IPS-11a (cell line): ENCODE measurements around the gene EPHA2.

Experiments used
- H3K4me3 ChIP-seq: one replicate; pipeline ENCODE4 v1.5.1; 2013; ENCODE audit warnings: low read depth, low read length, control low read depth

The EPHA2 gene

DNA sequence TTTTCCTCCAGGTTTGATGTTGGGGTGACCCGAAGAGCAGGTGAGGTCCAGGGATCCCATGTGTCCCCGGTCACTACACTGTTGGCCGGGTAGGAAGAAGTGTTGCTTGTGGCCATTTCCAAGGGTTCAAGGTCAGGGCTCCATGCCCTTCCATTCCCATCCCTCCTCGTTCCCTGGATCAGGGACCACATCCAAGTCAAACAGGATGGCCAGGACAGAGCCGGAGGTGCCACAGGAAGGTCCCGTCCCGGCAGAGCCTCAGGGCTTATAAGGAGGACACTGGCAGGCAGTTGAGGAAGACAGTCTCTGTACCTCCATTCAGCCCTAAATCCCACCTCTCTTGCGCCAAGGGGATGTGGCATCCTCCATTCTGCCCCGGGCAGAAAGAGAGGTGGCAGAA is 60.4 kb downstream of the EPHA2 start:
- H3K4me3 ChIP-seq: no peak overlapping the region

DNA sequence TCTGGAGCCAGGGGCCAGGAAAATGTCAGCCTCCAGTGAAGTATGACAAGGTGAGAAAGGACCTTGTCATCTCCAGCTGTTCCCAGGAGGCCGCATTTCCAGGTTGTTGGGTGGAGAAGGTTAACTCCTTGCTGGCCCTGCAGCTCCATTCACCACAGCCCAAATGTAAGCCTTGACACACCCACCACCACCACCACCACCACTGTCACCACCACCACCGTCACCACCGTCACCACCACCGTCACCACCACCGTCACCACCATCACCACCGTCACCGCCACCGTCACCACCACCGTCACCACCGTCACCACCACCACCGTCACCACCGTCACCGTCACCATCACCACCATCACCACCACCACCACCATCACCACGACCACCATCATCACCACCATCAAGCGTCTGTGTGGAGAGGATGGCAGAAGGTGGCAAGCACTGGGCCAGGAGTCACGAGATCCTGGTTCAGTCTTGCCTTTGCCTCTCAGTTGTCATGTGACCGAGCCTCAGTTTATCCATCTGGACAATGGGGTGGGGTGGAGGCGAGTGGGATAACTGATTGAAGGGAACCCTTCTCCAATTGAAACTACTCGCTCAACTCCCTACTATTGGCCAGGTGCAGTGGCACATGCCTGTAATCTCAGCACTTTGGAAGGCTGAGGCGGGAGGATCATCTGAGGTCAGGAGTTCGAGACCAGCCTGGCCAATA is 61.3 kb downstream of the EPHA2 start:
- H3K4me3 ChIP-seq: no peak overlapping the region

DNA sequence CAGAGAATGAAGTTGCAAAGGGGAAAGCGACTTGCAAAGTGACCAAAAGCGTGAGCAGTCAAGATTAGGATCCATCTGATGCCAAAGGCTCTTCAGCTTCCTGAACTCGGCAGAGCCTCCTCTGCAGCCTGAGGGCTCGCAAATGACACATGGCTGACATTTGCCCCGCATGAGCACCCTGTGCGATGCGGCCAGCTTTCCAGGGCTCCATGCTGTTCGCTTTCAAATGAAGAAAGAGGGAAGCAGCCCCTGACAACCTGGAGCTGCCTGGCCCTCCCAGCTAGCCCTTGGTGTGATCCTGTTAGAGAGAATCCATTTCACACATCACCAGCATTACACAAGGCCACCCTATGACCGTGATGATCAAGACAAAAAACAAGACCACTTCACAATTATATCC is 62.3 kb downstream of the EPHA2 start:
- no peak overlapping the region for H3K4me3 ChIP-seq

DNA sequence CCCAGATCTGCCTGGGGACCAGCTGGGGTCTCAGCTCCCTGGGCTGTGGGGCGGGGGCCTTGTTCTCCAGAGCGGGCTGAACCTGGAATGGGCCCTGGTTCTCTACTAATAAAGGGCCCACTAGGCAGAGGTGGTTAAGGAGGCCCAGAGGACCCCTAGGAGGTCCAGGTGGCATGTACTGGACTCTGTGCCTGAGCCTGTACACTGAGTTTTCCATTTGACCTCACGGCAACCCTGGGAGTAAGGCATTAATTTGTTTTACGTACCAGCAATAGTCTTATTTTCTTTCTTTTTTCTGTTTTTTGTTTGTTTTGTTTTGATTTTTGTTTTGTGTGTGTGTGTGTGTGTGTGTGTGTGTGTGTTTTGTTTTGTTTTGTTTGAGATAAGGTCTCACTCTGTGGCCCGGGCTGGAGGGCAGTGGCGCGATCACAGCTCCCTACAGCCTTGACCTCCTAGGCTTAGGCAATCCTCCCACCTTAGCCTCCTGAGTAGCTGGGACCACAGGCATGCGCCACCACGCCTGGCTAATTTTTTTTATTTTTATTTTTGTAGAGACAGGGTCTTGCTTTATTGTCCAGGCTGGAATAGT is 62.9 kb downstream of the EPHA2 start:
- no peak overlapping the region for H3K4me3 ChIP-seq

DNA sequence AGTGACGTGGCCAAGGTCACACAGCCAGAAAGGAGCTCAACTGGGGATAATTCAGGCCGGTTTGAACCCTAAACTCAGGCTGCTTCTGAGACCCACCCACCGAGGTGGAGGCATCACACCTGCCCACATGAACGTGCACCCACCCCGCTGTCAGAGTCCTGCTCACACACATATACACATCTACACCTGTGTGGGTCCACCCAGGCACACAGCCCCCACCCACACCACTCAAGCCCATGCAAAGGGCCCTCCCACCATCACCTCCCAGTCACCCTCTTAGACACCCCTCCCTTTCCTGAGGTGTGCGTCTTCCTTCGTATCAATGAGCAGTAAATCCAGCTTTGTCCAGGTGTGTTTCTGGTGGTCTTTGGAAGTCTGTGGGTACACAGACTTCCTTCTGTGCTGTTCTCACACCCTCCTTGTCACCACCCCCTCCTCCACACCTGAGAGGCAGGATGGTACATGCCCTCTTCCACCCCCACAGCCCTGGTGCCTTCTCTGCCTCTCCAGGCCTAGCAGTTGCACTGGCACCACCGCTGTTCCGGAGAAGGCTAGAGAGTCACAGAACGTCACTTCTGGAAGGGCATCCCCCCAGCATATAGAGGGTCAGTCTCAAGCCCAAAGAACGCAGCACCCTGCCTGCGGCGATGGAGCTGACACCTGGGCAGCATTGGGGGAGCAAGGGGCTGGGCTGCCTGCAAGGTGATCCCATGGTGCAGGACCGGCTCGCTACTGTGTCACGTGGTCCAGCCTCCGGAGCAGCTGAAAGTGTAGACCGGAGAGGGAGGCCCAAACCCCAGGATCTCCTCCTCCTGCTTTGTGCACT is 63.6 kb downstream of the EPHA2 start:
- H3K4me3 ChIP-seq: no peak overlapping the region

DNA sequence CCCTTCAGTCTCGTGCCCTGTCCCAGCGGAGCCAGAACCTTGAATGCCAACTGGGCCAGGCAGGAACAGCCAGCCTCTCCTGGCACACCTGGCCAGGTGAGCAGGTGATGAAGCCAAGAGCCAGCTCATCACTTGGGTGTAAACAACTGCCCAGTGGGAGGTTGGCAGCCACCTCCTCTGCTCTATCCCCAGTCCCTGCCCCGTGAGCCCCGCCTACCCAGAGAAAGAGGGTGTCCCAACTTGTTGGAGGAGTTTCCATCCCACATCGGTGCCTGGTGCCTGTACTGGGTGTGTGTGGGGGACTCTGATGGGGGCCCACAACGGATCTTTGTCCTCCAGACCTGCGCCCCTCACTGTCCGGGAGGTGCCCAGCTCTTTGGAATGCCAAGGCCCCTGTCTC is 64.6 kb downstream of the EPHA2 start:
- H3K4me3 ChIP-seq: no peak overlapping the region

DNA sequence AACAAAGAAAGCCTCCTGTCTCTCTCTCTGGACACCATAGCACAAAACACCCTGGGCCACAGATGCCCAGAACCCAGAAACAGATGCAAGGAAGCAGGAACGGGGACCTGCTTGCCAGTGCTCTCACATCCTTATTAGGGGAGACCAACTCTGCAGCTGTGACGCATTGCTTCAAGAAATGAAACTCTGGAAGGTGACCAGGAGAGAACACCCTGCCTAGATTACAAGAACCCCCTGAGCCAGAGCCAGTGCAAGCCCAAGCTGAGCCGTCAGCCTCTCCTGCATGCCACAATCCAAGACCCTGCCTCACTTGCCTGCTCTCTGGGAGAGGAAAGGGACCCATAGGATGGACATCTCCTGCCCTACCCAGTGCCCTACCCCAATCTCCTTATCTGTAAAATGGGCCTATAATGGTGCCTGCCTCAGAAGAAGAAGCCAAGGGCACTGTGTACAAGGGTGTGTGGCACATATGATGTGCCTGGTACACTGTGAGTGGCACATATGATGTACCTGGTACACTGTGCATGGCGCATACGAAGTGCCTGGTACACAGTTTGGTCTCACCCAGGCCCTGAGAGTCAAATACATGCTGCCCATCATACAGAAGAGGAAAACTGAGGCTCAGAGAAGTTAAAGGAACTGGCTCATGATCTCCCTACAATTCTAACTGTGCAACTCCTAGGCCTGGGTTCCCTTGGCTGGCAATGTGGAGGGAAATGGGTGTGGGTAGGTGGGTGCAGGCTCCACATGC is 65.6 kb downstream of the EPHA2 start:
- H3K4me3 ChIP-seq: no peak overlapping the region

DNA sequence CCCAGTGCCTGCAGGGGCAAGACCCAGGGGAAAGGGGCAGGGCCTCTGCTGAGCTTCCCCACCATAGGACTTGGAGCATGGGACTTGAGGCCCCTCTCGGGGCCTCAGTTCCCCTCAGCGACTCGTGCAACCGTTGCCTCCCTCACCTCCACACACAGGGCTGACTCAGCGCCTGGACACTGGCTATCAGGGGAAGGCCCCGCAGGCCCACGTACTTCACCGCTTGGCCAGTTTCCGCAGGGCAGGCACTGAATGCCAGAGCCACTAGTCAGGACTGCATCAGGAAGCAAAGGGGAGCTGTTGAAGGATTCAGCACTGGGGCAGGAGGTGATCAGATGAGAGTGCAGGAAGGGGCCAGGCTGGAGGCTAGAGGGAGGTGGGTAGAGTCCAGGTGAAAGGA is 66.9 kb downstream of the EPHA2 start:
- no peak overlapping the region for H3K4me3 ChIP-seq

DNA sequence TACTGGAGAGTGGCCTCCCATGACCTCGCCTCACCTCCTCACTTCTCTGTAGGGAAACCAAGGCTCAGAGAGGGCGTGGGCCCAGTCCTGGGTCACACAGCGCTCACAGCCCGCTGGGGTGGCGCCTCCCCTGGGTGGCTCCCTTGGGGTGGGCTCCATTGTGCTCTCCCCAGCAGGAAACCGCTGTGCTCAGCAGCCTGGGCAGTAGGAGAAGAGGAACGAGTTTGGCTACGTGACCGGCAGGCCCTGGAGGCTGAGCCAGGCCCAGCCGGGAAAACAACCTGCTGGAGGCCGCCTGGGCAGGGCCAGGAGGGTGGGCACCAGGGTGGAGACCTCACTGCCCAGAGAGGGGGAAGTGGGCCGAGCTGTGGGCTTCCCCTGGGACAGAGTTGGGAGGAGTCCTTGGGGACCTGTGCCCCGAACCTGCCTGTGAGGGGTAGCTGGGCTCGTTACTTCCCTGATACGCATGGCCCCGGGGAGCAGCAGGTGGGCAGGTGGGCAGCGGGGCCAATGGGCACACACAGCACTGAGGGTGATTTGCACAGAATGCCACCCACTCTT is 67.4 kb downstream of the EPHA2 start:
- no peak overlapping the region for H3K4me3 ChIP-seq

DNA sequence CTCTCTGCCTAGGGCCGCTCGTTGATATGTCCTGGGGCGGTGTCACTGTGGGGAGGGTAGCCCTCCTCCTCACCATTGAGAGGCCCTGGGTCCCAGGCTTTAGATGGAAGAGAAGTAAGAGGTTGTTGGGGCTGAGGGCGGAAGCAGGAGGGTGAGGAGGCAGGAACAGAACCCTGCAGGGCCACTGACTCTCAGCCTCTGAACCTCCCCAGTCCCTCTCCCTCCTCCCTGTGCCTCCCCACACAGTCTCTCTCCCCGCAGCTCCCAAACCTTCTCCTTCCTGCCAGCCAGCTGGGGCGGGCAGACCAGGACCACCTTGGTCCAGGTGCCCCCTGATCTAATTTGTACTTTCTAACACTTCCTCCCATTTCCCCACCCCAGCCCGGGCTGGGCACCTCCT is 68.1 kb downstream of the EPHA2 start:
- no peak overlapping the region for H3K4me3 ChIP-seq

DNA sequence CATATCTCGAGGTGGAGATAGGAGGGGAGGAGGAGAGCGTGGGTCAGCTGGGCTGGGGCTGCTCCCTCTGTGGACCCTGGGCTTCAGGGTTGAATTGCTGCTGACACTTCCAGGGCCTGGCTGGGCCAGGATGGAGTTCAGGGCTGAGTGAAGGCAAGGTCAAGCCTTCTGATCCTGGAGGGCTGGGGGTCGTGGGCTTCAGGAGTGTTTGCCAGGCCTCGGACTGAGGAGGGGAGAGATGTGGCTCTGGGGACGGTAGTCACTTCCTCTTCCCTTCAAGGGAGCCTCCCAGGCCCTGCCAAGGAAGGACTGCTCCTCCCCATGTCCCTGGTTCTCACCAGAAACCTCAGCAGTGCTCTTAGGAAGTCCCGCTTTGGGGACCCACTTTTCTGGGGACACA is 70.3 kb downstream of the EPHA2 start:
- no peak overlapping the region for H3K4me3 ChIP-seq

DNA sequence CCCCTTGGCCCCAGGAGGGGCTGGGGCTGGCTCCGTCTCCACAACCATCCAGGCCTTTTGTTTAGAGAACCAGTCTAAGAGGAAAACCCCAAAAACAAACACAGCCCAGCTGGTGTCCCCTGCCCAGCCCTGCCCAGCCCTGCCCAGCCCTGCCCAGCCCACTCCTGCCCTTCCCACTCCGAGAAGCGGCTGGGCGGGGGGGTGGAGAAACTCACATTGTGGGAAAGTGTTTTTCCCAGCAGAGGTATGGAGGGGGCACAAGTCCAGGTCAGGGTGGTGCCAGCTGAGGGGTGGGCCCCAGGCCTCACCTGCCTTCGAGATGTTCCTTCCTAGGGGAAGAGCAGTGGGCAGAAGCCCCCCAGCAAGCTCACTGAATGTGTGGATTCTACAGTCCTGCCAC is 72.4 kb downstream of the EPHA2 start:
- H3K4me3 ChIP-seq: no peak overlapping the region

DNA sequence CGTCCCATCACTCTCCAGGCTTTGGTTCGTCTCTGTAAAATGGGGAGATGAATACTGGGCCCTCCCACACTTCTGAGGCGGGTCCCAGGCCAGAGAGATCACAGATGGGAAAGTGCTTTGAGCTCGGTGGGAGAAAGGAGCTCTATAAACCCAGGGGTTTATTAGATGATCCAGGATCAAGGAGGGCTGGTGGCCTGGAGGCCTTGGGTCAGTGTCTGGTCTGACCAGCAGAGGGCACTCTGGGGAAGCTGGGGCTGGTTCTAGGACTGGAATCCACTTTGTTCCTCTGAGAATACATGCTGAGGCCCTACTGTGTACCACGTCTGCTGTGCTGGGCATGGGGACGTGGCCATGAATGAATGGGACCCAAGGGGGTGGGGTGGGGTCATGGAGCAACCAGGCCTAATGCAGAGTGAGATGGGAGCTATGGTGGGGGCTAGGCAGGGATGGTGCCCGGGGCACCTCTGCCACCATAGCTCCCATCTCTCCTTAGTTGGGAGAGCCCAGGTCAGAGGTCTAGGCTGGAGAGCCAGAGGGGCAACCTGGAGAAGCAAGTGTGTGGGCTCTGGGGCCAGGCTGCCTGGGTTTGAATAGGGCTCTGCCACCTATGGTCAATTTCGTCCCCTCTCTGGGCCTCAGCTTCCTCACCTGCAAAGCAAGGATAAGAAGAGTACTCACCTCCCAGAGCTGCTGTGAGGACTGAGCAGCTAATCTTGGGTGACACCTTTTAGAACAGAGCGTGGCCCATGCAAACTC is 73.4 kb downstream of the EPHA2 start:
- no peak overlapping the region for H3K4me3 ChIP-seq

DNA sequence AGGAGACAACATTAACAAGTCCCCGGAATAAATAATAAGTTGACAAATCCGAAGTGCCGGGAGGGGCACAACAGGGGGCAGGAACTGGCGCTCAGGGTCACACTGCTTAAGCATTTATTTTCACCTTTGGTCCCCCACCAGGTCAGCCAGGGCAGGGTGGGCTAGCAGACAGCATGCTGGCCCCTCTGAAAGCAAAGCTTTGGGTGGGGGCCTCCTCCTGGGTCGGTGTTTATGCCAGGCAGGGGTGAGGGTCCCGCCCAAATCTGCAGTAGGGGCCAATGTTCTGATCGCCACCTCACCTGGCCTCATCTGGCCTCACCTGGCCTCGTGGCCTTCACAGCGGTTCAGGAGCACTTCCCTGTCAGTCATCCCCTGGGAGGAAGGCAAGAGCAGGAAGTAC is 74.2 kb downstream of the EPHA2 start:
- no peak overlapping the region for H3K4me3 ChIP-seq

DNA sequence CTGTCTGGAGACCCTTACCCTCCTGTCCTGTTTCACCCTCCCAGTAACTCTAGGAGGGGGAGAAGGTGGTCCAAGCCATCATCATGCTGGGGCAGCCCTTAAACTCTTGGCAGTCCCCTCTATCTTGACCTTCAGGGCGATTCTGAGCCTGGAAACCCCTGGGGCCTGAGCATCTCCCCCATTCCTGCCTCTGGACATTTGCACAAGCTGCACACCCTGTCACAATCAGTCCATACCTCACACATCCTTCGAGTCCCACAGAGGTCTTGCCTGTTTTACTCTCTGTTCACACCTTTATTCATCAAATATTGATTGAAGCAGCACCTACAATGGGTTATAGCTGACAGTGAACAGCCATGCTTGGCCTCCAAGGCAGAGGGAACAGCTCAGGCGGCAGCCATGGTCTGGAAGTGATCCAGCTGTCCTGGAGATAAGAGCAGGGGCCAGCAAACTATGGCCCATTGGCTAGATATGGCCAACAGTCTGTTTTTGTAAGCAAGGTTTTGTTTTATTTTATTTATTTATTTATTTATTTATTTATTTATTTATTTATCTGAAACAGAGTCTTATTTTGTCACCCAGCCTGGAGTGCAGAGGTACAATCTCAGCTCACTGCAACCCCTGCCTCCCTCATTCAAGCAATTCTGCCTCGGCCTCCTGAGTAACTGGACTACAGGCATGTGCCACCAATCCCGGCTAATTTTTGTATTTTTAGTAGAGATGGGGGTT is 75.3 kb downstream of the EPHA2 start:
- no peak overlapping the region for H3K4me3 ChIP-seq

DNA sequence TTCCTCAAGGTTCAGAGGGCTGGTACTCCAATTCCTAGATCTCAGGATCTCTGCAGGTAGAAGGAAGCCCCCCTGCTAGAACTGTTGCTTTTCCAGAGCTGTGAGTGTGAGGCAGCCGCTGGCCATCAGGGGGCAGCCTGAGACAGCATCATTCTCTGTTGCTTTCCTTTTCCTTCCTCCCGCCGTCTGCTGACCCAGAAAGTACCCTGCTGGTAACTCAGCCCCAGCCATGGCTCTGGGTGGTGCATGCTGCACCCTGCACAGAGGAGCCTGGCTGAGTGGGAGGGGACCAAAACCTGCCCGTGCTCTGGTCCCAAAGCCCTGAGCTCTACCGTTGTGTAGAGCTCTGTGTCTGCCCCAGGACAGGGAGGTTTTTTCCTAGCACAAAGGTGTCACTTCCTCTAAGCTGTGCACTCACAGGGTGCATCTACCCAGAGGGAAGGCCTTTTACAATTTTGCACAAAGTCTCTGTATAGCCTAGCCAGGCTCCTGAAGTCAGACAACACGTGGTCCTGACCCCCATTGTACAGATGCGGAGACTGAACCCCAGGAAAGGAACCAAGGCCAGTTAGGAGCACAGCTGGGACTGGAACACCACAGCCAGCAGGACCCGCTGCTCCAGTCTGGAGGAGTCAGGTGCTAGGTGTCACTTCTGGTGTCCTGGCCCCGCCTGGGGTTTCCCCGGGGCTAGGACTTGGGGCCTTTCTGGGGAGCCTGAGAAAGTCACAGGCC is 76.8 kb downstream of the EPHA2 start:
- H3K4me3 ChIP-seq: no peak overlapping the region

DNA sequence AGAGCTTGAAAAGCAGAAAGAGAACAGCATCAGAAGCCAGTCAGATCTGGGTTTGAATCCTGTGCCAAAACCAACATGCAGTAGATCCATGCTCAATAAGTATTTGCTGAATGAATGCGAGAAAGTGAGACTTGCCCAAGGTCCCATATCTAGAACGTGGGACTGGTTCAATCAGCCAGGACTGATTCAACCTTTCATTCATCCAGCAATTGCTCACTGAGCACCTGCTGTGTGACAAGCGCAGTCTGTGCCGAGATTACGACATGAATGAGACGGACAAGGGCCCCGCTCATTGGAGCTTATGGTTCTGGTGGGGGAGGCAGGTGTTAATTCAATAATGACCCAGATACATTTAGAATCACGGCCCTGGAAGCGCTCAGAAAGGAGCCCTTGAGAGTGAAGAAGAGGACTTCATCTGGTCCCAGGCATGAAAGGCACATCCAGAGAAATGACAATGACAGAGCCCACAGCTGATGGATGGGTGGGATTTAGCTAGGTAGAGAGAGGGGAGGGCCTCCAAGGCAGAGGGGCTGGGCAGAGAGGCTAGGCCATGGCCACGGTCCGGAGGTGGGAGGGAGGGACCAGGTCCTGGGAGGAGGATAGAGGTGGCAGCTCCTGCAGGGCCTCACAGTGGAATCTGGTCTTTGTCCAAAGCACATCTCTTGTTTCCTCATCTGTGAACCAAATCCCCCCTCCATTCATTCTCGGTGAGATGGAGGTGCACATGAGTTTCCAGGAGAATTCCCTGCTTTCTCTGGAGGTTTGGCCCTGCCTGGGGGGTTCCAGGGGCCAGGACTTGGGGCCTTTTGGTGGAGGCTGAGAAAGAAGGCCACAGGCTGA is 78.2 kb downstream of the EPHA2 start:
- no peak overlapping the region for H3K4me3 ChIP-seq

DNA sequence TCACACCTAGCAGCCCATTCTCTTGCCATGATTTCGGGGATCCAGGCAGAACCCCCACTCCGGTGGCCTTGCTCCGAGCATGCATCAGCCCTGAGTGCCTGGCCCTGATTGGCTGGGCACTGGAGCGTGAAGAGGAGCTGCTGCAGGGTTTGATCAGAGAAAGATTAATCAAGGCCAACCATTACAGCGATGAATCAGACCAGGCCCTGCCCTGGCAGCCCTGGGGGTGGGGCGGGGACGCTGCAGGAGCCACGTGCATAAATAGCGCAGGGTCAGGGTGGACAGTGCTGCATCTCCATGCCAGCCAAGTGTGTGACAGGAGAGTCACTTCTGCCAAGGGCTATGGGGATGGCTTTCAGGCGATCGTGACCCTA is 79.0 kb downstream of the EPHA2 start:
- no peak overlapping the region for H3K4me3 ChIP-seq
